Bone marrow (tissue), 2 donors: ENCODE data around the gene FRK.
"Not testable (repeated sequence)": the region's sequence is repeated elsewhere in the genome, so short reads cannot be mapped to it uniquely, and the experiment has no call there.

ENCODE experiments used
- DNase-seq, 2 donors: peaks; one replicate each; lab custom pipeline; 2025; lab: John Stamatoyannopoulos, UW

FRK gene, protein sequence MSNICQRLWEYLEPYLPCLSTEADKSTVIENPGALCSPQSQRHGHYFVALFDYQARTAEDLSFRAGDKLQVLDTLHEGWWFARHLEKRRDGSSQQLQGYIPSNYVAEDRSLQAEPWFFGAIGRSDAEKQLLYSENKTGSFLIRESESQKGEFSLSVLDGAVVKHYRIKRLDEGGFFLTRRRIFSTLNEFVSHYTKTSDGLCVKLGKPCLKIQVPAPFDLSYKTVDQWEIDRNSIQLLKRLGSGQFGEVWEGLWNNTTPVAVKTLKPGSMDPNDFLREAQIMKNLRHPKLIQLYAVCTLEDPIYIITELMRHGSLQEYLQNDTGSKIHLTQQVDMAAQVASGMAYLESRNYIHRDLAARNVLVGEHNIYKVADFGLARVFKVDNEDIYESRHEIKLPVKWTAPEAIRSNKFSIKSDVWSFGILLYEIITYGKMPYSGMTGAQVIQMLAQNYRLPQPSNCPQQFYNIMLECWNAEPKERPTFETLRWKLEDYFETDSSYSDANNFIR

GRCh38 chr6:116060572-116061283, at the start of gene FRK:
Gene FRK, minus strand, starts transcription at chr6:116060891. Its CDS starts 580 bp downstream, at chr6:116060311.
- no peak for DNase-seq

DNA sequence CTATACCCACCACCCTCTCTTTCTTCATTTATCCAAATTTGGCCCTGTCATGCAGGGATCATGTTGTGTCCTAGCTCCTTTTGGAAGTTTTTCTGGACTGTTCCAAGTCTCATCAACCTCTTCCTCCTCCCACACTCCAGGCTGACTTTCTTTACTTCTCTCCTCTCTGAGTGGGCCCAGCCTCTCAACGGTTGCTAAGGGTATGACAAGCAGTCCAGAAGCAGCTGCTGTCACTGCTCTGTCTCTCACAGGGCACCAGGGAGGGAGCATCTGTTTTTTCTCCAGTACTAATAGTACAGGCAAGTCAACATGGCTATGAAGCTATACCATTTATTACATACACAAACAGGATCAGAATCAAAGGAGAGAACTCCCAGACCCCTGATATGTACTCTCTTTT, 48.1 kb upstream of the FRK start:
- DNase-seq = no peak

DNA sequence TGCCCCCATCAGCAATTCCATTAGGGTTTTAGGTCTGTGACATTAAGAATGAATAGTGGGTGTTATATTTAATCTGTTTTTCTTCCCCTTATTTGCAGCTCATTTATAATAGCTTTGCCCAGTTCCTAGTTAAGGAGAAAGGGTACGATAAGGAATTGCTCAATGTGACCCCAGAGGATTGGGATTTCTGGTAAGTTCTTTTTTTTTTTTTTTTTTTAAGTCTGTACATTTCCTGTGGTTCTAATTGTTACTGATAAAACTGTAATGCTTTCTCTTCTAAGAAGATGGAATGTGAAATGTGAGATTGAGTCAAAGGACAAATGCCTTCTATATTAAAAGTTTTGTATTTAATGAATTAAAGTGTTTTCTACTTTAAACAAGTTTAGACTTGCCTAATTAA, 45.5 kb upstream of the FRK start:
- DNase-seq = no peak

GRCh38 chr6:116105247-116105646, 44.6 kb upstream of the FRK start:
- DNase-seq = no peak

GRCh38 chr6:116104636-116105035, 43.9 kb upstream of the FRK start:
- DNase-seq = no peak

DNA sequence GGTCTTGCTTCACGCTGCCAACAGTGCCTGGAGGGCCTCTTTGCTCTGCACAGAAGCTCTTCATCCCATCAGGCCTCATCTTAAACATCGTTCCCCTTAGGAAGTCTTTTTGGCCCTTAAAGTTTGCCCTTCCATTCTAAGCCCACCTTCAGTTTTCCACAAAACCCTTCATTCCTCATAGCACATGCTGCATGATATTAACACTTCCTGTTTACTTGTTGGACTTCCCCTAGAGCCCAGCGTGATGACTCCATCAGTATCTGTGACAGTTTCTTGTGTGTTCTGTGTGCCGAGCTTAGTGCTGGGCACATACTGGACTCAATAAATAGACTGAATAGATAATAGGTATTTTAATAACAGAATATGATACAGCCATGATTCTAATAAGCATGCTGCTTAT, 42.2 kb upstream of the FRK start:
- no peak for DNase-seq

- DNase-seq = no peak
Observed at GRCh38 chr6:116101790-116102189, 41.1 kb upstream of the FRK start.

DNA sequence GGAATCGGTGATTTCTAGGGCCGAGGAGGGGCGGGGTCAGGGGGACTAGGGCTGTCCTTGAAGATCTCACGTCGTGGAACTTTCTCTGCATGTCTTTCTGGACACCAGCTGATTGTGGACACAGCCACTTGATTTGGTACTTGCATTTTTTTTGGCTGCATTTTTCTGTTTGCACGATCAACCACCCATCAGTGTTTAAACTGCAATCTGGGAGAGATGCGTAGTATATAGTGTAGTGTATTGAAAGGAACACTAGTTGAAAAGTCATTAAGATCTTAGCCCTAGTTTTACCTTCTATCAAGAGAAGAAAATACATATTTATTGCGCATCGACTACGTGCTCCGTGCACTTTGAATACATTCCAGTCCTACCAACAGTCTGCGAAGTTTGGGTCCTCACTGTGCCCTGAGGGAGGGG, 40.6 kb upstream of the FRK start:
- DNase-seq = no peak

GRCh38 chr6:116100419-116101301, 40.0 kb upstream of the FRK start, which contains the start of gene NT5DC1:
Gene NT5DC1, plus strand, starts transcription at chr6:116100853. Its CDS starts 78 bp downstream, at chr6:116100931.
- DNase-seq = peak; percentile 44 to 59

DNA sequence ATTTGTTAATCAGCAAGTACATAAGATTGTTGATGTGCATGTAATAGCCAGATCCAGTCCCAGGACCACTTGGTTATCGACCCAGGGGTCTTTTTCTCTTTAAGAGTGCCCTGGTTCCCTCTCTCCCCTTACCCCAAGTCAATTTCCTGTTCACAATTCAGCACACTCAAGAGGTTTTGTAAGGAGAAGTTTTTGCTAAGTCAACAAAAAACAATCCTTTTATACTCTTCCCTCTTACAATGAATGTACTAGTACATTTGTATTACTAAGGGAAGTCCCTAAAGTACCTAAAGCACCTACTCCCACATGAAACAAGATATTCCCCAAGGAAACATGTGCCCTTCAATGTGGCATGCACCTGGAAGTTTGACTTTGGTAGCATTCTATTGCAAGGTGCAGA, 38.3 kb upstream of the FRK start:
- DNase-seq = no peak

GRCh38 chr6:116096979-116097816, 36.5 kb upstream of the FRK start:
- no peak for DNase-seq

GRCh38 chr6:116096048-116096759, 35.5 kb upstream of the FRK start:
- not testable (repeated sequence) for DNase-seq

- DNase-seq = no peak
Observed at GRCh38 chr6:116094041-116094440, 33.4 kb upstream of the FRK start.

- DNase-seq = no peak
Observed at GRCh38 chr6:116090251-116090650, 29.6 kb upstream of the FRK start.

GRCh38 chr6:116088946-116089345, 28.3 kb upstream of the FRK start:
- no peak for DNase-seq

DNA sequence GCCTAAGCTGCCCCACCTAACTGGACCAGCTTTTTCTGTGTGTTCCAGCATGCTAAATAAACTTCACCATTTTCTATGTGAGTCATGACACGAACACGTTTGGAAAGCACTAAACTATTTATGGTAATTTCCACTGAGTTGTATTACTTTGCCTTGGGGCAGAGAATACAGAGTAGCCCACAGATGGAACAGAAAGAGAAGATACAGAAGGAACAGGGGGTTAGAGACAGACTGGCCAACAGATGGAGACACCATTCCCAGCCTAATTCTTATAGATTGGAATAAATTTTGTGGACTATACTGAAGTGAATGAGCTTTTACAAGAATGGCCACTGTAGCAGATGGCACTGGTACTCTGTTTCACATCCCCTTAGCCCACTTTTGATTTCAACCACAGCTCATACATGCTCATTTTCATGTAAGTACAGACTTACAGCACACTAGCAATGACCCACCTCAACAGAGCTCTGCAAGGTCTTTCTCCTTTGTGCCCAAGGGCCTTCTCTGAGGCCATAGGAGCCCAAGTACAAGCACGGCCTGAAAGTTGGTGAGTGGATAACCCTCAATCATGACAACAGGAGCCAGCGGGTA, 26.8 kb upstream of the FRK start:
- DNase-seq = no peak

GRCh38 chr6:116084284-116084683, 23.6 kb upstream of the FRK start:
- DNase-seq = no peak

GRCh38 chr6:116083052-116083451, 22.4 kb upstream of the FRK start:
- DNase-seq = no peak

DNA sequence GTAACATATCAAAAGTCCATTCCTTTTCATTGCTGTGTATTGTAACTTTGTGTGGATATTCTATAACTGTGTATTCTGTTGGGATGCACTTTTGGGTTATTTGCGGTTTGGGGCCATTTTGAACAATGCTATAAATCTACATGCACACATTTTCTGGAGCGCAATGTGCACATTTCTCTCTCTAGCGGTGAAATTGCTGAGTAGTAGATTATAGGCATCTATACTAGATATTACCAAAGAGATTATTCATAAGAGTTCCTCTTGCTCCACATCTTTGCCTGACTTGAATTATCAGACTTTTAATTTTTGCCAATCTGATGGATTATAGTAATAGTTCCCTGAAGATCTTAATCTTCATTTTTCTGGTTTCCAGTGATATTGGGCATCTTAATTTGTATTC, 18.3 kb upstream of the FRK start:
- DNase-seq = no peak

DNA sequence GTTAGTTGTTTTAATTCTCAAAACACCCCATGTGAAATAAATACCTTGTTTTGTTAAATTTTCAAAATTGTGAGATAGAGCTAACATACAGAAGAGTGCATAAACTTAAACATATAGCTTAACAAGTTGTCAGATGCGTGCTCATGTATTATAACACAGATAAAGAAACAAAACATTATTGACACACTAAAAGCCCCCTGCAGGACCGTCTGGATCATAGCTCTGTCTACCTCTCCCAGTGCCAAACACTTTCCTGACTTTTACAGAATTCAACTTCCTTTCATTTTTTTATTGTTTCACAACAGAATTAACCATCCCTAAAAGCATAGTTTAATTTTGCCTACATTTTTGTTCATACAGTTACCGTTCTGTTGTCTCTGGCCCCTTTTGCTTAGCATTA, 17.8 kb upstream of the FRK start:
- no peak for DNase-seq
